Keratinocyte (primary cell): ENCODE measurements around the gene OR6J1.

ENCODE experiments used
- CTCF ChIP-seq, 3 experiments: IDR thresholded peaks in 1 of 3; conservative IDR thresholded peaks in 1 of 3; optimal IDR thresholded peaks in 1 of 3; 2 replicates in 2 of 3; 3 replicates in 1 of 3; pipeline versions ENCODE3 to v1.5.1; 2011; ENCODE audit warnings: low read length in 3 of 3, mild to moderate bottlenecking in 3 of 3, moderate library complexity in 2 of 3, control low read depth in 1 of 3, inconsistent platforms in 1 of 3; ENCODE audit not compliant: insufficient read depth in 2 of 3; ENCODE audit errors: extremely low read depth in 1 of 3
- EZH2 ChIP-seq: IDR thresholded peaks from one replicate; pipeline ENCODE4 v1.6.1; 2012; ENCODE audit warnings: inconsistent platforms, mild to moderate bottlenecking, low read length, moderate library complexity

GRCh38 chr14:22593601-22594000 lies 50.6 kb downstream of the OR6J1 start:
- TF ChIP-seq CTCF (optimal IDR thresholded peaks at IDR 0.05 in 1 of 3, IDR thresholded peaks at IDR 0.05 in 1 of 3, conservative IDR thresholded peaks at IDR 0.05 in 1 of 3; ENCODE audit: extremely low read depth in 1 of 3, insufficient read depth in 2 of 3, low read length in 3 of 3) (no peak), EZH2 (no peak)
